CD4-positive, alpha-beta T cell (primary cell): ENCODE results near the gene AFG3L2. TPM values are rescaled to one million over a fixed set of nuclear protein-coding genes. Genes with fewer than 3 reads are reported as not detected.

Experiments used
- ATAC-seq: fragments of 200-7000 bp; cut with Tn5 transposase; one replicate; pipeline ENCODE4 v1.10.0; 2022; ENCODE audit warnings: mild to moderate bottlenecking; ENCODE audit not compliant: poor library complexity
- CTCF ChIA-PET: fragments of 350-600 bp; sonication (Branson Sonifier 250); formaldehyde crosslinking; loops from one replicate; lab custom pipeline; 2021; ENCODE audit warnings: antibody characterized with exemption, inconsistent platforms; lab: Charles Lee
- POLR2A ChIA-PET: fragments of 350-600 bp; sonication (Branson Sonifier 250); formaldehyde crosslinking; loops from one replicate; lab custom pipeline; 2021; ENCODE audit warnings: antibody characterized with exemption, inconsistent platforms; lab: Charles Lee
- DNase-seq, 14 experiments: peaks; one replicate each; pipeline ENCODE4 v3.0.0-alpha.2; 2013 to 2020; ENCODE audit warnings: mixed read lengths in 2 of 14
- H3K27ac ChIP-seq, 2 donors: one replicate each; pipeline versions ENCODE4 v1.5.1 to v1.7.0; 2013; ENCODE audit warnings: low read length in 2 of 2, low read depth in 1 of 2, mild to moderate bottlenecking in 1 of 2
- H3K27me3 ChIP-seq, 2 experiments: 1 replicate in 1 of 2; 2 replicates in 1 of 2; pipeline versions ENCODE4 v1.6.1 to v1.7.0; 2013; ENCODE audit warnings: low read length in 2 of 2, control low read depth in 1 of 2, mild to moderate bottlenecking in 1 of 2, moderate library complexity in 1 of 2; ENCODE audit not compliant: insufficient read depth in 2 of 2, control insufficient read depth in 1 of 2
- H3K36me3 ChIP-seq: one replicate; pipeline ENCODE4 v1.6.1; 2013; ENCODE audit warnings: low read length, control low read depth; ENCODE audit not compliant: insufficient read depth
- H3K4me1 ChIP-seq: one replicate; pipeline ENCODE4 v1.6.1; 2013; ENCODE audit warnings: low read length, control low read depth; ENCODE audit not compliant: insufficient read depth
- H3K4me3 ChIP-seq: one replicate; pipeline ENCODE4 v1.5.1; 2013; ENCODE audit warnings: mild to moderate bottlenecking, low read length, moderate library complexity
- H3K9me3 ChIP-seq, 2 experiments: 1 replicate in 1 of 2; 2 replicates in 1 of 2; pipeline versions ENCODE4 v1.6.1 to v1.7.0; 2013; ENCODE audit warnings: low read length in 2 of 2, mild to moderate bottlenecking in 2 of 2, control low read depth in 1 of 2, moderate library complexity in 1 of 2; ENCODE audit not compliant: control insufficient read depth in 1 of 2, insufficient read depth in 1 of 2
- H3K27ac Mint-ChIP-seq: one replicate; pipeline ENCODE4 v1.8.0; 2020; ENCODE audit warnings: mixed read lengths
- H3K27me3 Mint-ChIP-seq: one replicate; pipeline ENCODE4 v1.8.0; 2021; ENCODE audit warnings: mixed read lengths
- H3K36me3 Mint-ChIP-seq: one replicate; pipeline ENCODE4 v1.8.0; 2021; ENCODE audit warnings: low read depth, mixed read lengths
- H3K4me1 Mint-ChIP-seq: one replicate; pipeline ENCODE4 v1.8.0; 2021; ENCODE audit warnings: low read depth, mixed read lengths
- H3K4me3 Mint-ChIP-seq: one replicate; pipeline ENCODE4 v1.8.0; 2020; ENCODE audit warnings: mild to moderate bottlenecking, mixed read lengths
- H3K9me3 Mint-ChIP-seq: one replicate; pipeline ENCODE4 v1.8.0; 2020; ENCODE audit warnings: mixed read lengths
- CTCF ChIP-seq: fragments of 200-600 bp; IDR thresholded peaks from one replicate; pipeline ENCODE4 v1.8.0; 2022; ENCODE audit warnings: antibody characterized with exemption, mild to moderate bottlenecking
- intact Hi-C, 2 experiments: fragments of 100-400 bp; cut with DNase I in 1 of 2; cut with micrococcal nuclease in 1 of 2; formaldehyde crosslinking; loops; one replicate each; pipeline versions ENCODE4 v1.15.1 to v1.9.0; 2023 to 2025; cut with DNase I, micrococcal nuclease
- total RNA-seq, 174 experiments: library from RNA in 2 of 174; stranded (reverse) in 2 of 174; gene quantifications; one replicate each; pipeline ENCODE4 v1.2.3 and lab custom pipeline; 2021 to 2026

The AFG3L2 gene
- total RNA-seq, 2 experiments from 2014 or later, result 40.4 to 46.8 TPM

- POLR2A ChIA-PET, result interaction anchor here (0.6 kb wide), 1 partner anchor 40 kb away, joined by 3 read pairs; the partner anchor contains the start of gene AFG3L2
- ATAC-seq, result no peak
- H3K4me3 ChIP-seq, result no peak overlapping the region
- no peak overlapping the region for H3K27ac ChIP-seq
- no peaks in the 10 kb centered on the region for H3K27me3 Mint-ChIP-seq
- H3K36me3 ChIP-seq, result peaks cover 51% of the 10 kb centered on the region
- TF ChIP-seq CTCF, result no peak
- no peak overlapping the region for H3K27ac Mint-ChIP-seq
- no peaks in the 10 kb centered on the region for H3K27me3 ChIP-seq
- H3K4me1 Mint-ChIP-seq, result no peaks in the 10 kb centered on the region
- no peaks in the 10 kb centered on the region for H3K9me3 ChIP-seq
- H3K36me3 Mint-ChIP-seq, result peaks cover 71% of the 10 kb centered on the region
- CTCF ChIA-PET, result no interaction called here
- no peak for DNase-seq
- intact Hi-C loops, result no loop called here
- no peaks in the 10 kb centered on the region for H3K4me1 ChIP-seq
- H3K4me3 Mint-ChIP-seq, result no peak overlapping the region
- no peaks in the 10 kb centered on the region for H3K9me3 Mint-ChIP-seq
Measured at GRCh38 chr18:12336887-12337286, 40.1 kb downstream of the AFG3L2 start.

GRCh38 chr18:12336171-12336613, 40.8 kb downstream of the AFG3L2 start:
- no peaks in the 10 kb centered on the region for H3K9me3 ChIP-seq
- no peak overlapping the region for H3K4me3 Mint-ChIP-seq
- peaks cover 51% of the 10 kb centered on the region for H3K36me3 ChIP-seq
- no peak for DNase-seq
- no peaks in the 10 kb centered on the region for H3K4me1 Mint-ChIP-seq
- no peaks in the 10 kb centered on the region for H3K9me3 Mint-ChIP-seq
- no peaks in the 10 kb centered on the region for H3K4me1 ChIP-seq
- no peaks in the 10 kb centered on the region for H3K27me3 Mint-ChIP-seq
- no peak overlapping the region for H3K27ac Mint-ChIP-seq
- POLR2A ChIA-PET, result interaction anchor here (0.6 kb wide), 1 partner anchor 41 kb away, joined by 3 read pairs; the partner anchor contains the start of gene AFG3L2
- TF ChIP-seq CTCF, result no peak
- no peaks in the 10 kb centered on the region for H3K27me3 ChIP-seq
- H3K27ac ChIP-seq, result no peak overlapping the region
- ATAC-seq, result no peak
- intact Hi-C loops, result no loop called here
- H3K36me3 Mint-ChIP-seq, result peaks cover 70% of the 10 kb centered on the region
- CTCF ChIA-PET, result no interaction called here
- no peak overlapping the region for H3K4me3 ChIP-seq

DNA sequence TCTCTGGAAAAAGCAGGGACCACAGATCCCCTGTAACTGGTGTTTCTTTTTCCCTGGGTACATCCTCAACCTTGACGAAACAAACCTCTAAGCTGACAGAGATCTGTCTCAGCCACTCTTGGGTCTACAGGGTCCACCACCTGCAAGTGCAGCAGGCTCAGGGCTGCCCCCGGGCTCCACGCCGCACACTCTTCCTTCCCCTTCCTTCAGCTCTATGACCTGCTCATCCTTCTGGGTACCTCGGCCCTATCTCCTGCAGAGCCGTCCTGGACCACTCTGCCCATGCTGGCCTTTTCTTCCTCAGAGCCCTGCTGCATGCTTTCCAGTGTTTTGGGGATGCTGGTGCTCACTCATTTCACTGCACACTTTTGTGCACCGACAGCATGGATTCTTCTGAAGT, 41.5 kb downstream of the AFG3L2 start:
- intact Hi-C loops, result no loop called here
- Histone ChIP-seq H3K27ac (no peak overlapping the region), H3K9me3 (no peaks in the 10 kb centered on the region), H3K4me1 (no peaks in the 10 kb centered on the region), H3K36me3 (peaks cover 51% of the 10 kb centered on the region), H3K27me3 (no peaks in the 10 kb centered on the region), H3K4me3 (no peak overlapping the region)
- no peak overlapping the region for H3K4me3 Mint-ChIP-seq
- no peak overlapping the region for H3K27ac Mint-ChIP-seq
- no peaks in the 10 kb centered on the region for H3K4me1 Mint-ChIP-seq
- POLR2A ChIA-PET, result no interaction called here
- H3K27me3 Mint-ChIP-seq, result no peaks in the 10 kb centered on the region
- peaks cover 71% of the 10 kb centered on the region for H3K36me3 Mint-ChIP-seq
- H3K9me3 Mint-ChIP-seq, result no peaks in the 10 kb centered on the region
- no peak for ATAC-seq
- CTCF ChIA-PET, result no interaction called here
- no peak for TF ChIP-seq CTCF
- DNase-seq, result no peak
